AG09309 (cell line): ENCODE measurements around the gene NGEF.

Source experiments
- DNase-seq: peaks from one replicate; pipeline ENCODE4 v3.0.0-alpha.2; 2010; ENCODE audit warnings: low read depth
- H3K4me3 ChIP-seq: 2 replicates; pipeline ENCODE4 v1.5.1; 2011; ENCODE audit warnings: mild to moderate bottlenecking, low read depth, low read length, moderate library complexity; ENCODE audit not compliant: control insufficient read depth
- CTCF ChIP-seq: IDR thresholded peaks from 2 replicates; pipeline ENCODE4 v1.5.1; 2011; ENCODE audit warnings: mild to moderate bottlenecking, low read depth, low read length, inconsistent platforms; ENCODE audit not compliant: insufficient read depth, control insufficient read depth; ENCODE audit errors: missing control alignments

The NGEF gene

DNA sequence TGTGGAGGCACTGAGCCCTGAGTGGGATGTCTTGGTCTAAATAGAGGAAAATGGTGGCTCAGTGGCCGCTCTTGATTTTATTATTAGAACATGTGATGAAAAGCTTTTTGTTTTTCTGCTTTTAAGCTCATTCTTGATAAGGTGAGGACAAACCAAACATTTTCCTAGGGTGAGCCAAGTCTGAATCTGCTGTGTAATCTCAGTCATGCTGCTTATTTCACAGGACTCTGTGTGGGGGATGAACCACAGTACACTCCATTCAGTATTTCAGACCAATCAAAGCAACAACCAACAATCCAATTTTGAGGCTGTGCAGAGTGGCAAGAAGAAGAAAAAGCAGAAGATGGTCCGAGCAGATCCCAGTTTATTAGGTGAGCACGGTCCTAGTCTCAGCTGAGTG is 163.0 kb downstream of the NGEF start:
- DNase-seq = no peak
- no peak for TF ChIP-seq CTCF

DNA sequence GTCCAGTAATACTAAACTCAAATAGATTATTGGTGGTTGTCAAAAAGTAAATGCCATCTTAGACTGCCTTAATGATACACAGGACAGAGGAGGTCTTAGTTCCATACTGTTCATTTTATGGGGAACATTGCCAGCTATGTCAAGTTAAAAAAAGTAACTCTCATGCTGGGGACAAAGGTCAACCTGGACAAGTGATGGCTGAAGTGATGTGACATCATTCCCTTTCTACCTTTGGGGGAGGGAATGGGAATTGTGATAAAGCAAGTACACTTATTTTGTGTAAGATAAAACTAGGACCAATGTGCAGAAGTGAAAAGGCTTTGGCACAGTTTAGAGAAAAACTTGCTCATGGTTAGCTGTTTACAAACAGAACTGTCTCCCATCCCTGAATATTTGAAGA is 167.0 kb downstream of the NGEF start:
- TF ChIP-seq CTCF = no peak
- DNase-seq = no peak
- H3K4me3 ChIP-seq = no peak overlapping the region

More for the DNA sequence above, 163.0 kb downstream of the NGEF start:
- no peak overlapping the region for H3K4me3 ChIP-seq

DNA sequence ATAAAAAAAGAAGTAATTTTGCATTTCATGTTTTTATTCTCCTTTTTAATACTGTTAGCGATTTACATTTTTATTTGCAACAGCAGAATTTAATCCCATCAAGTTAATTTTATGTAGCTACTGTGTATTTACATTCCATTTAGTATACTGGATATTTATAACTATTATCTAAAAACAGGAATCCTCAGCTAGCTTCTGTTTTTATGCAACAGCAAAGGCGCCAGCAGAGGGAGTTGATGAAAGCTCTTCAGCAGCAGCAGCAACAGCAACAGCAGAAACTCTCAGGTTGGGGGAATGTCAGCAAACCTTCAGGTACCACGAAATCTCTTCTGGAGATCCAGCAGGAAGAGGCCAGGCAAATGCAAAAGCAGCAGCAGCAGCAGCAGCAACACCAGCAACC is 169.2 kb downstream of the NGEF start:
- DNase-seq = no peak
- TF ChIP-seq CTCF = peak; percentile 21

GRCh38 chr2:232842689-232843088 is 170.4 kb downstream of the NGEF start:
- no peak for TF ChIP-seq CTCF
- no peak overlapping the region for H3K4me3 ChIP-seq
- DNase-seq = no peak

More for the DNA sequence above, 169.2 kb downstream of the NGEF start:
- H3K4me3 ChIP-seq = no peak overlapping the region

DNA sequence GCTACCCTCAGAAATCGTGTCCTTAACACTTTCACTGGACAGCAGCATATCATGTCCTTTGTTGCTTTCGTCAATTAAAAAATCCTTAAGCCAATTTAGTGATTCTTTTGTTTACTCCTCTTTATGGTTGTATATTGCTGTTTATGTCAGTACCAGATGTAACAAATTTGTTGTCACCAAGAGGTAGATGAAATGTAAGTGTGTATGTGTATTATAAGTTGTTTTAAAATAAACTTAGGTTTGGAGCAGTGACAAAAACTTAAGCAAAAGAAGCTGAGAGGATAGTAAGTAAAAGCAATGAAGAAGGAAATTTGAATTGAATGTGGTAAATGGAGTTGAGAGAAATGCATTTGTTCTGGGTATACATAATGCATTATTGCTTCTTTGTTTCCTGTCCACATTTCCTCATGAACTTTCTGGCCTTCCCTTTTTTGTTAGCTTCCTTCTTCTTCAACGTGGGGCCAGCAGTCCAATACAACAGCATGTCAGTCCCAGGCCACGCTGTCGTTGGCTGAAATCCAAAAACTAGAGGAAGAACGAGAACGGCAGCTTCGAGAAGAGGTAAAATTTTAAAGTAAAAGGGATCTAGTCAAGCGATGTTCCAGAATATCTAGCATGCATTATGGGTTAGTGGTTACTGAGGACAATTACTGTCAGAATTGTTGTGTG is 173.5 kb downstream of the NGEF start:
- no peak for DNase-seq
- H3K4me3 ChIP-seq = no peak overlapping the region
- no peak for TF ChIP-seq CTCF

- TF ChIP-seq CTCF = no peak
- H3K4me3 ChIP-seq = no peak overlapping the region
- no peak for DNase-seq
Measured at GRCh38 chr2:232838406-232838874, 174.6 kb downstream of the NGEF start.
